MM.1S (cell line): ENCODE data around the gene HS2ST1.

ENCODE experiments used
- EZH2 ChIP-seq: fragments of 300-600 bp; sonication (generic); optimal IDR thresholded peaks from 2 replicates; pipeline ENCODE3; 2017; ENCODE audit warnings: low read depth, mild to moderate bottlenecking, antibody characterized with exemption, low read length, mixed read lengths
- EZH2phosphoT487 ChIP-seq: fragments of 300-600 bp; sonication (generic); IDR thresholded peaks from 2 replicates; pipeline ENCODE4 v1.6.1; 2018; ENCODE audit warnings: antibody characterized with exemption, low read length
- TF ChIP-seq, protein P1 (sequence below): fragments of 300-600 bp; sonication (generic); IDR thresholded peaks from 2 replicates; pipeline ENCODE4 v1.5.1; 2016; ENCODE audit warnings: antibody characterized with exemption, low read length, mixed read lengths

DNA sequence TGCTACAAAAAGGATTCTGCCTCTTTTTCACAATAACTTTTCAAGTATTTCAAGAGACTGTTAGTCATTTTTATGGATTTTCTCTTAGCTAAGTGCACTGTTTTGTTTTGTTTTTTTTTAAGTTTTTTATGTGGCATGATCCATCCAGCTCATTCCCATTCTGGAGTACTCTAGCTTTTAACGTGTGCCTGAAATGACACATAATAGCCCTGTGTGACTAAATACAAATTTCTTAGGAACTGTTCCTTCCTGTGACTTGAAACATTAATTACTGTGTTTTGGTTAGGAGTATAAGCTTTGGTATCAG is 143.9 kb downstream of the HS2ST1 start:
- TF ChIP-seq, protein P1, sequence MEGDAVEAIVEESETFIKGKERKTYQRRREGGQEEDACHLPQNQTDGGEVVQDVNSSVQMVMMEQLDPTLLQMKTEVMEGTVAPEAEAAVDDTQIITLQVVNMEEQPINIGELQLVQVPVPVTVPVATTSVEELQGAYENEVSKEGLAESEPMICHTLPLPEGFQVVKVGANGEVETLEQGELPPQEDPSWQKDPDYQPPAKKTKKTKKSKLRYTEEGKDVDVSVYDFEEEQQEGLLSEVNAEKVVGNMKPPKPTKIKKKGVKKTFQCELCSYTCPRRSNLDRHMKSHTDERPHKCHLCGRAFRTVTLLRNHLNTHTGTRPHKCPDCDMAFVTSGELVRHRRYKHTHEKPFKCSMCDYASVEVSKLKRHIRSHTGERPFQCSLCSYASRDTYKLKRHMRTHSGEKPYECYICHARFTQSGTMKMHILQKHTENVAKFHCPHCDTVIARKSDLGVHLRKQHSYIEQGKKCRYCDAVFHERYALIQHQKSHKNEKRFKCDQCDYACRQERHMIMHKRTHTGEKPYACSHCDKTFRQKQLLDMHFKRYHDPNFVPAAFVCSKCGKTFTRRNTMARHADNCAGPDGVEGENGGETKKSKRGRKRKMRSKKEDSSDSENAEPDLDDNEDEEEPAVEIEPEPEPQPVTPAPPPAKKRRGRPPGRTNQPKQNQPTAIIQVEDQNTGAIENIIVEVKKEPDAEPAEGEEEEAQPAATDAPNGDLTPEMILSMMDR, result no peak
- TF ChIP-seq EZH2 (no peak), EZH2phosphoT487 (no peak)
